ENCODE measurements around the gene NECTIN2. TPM values are rescaled to one million over a fixed set of nuclear protein-coding genes. Genes with fewer than 3 reads are reported as not detected.
"Not testable (repeated sequence)": the region's sequence is repeated elsewhere in the genome, so short reads cannot be mapped to it uniquely, and the experiment has no call there.

Gene NECTIN2
- total RNA-seq, 4 donors from 2014 or later: 75.2 to 91.1 (median 82.4) TPM

DNA sequence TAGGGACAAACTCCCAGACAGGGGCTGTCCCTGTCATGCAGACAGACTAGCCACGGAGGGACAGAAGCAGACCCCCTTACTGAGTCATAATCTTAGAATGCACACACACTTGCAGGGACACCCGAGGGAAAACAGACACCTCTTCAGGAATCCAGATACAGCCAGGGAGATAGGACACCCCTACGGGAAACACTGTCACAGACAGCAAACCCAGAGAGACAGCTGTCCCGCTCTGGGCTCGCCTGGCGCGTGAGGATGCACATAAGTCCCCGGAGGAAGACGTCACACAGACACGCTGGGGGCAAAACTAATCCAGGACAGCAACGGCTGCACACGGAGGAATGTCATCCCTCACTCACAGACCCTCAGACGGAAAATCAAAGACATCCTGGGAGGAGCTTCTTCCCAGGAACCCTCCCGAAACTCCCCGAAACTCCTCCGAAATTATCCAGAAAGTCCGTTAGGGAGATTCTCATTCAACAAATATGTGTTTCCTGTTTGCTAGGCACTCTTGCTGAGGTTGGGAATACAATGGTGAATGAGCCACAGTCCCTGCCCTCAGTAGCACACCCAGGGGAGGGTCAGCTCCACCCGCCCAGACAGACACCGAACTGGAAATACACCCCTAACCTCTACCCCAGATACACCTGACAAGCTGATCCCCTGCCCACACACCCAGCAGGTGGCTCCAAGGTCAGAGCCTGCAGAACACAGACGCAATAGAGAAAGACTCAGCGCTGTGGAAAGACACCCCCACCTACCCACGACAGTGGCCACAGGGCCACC is 29.8 kb downstream of the NECTIN2 start:
- intact Hi-C loops (cut with DNase I; ENCODE audit: low total_unique reads): no loop called here
- DNase-seq (ENCODE audit: low spot score in 2 of 2): no peak
- no peak overlapping the region for H3K4me3 ChIP-seq (ENCODE audit: low read depth, poor library complexity, severe bottlenecking)
- WGBS, 2 donors: 77 to 84% methylated on average over 22 of the region's 22 CpGs
- no peak for TF ChIP-seq POLR2A (IDR thresholded peaks at IDR 0.05)
- TF ChIP-seq, protein P1, sequence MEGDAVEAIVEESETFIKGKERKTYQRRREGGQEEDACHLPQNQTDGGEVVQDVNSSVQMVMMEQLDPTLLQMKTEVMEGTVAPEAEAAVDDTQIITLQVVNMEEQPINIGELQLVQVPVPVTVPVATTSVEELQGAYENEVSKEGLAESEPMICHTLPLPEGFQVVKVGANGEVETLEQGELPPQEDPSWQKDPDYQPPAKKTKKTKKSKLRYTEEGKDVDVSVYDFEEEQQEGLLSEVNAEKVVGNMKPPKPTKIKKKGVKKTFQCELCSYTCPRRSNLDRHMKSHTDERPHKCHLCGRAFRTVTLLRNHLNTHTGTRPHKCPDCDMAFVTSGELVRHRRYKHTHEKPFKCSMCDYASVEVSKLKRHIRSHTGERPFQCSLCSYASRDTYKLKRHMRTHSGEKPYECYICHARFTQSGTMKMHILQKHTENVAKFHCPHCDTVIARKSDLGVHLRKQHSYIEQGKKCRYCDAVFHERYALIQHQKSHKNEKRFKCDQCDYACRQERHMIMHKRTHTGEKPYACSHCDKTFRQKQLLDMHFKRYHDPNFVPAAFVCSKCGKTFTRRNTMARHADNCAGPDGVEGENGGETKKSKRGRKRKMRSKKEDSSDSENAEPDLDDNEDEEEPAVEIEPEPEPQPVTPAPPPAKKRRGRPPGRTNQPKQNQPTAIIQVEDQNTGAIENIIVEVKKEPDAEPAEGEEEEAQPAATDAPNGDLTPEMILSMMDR (IDR thresholded peaks at IDR 0.05): no peak

- 63 to 69% methylated on average over 5 of the region's 5 CpGs for WGBS, 2 donors
- TF ChIP-seq POLR2A (IDR thresholded peaks at IDR 0.05): no peak
- TF ChIP-seq, protein P1 (IDR thresholded peaks at IDR 0.05): no peak
- H3K4me3 ChIP-seq (ENCODE audit: low read depth, poor library complexity, severe bottlenecking): no peak overlapping the region
- no peak for DNase-seq (ENCODE audit: low spot score in 2 of 2)
- intact Hi-C loops (cut with DNase I; ENCODE audit: low total_unique reads): no loop called here
Observed at GRCh38 chr19:44876930-44877535, 30.9 kb downstream of the NECTIN2 start.

DNA sequence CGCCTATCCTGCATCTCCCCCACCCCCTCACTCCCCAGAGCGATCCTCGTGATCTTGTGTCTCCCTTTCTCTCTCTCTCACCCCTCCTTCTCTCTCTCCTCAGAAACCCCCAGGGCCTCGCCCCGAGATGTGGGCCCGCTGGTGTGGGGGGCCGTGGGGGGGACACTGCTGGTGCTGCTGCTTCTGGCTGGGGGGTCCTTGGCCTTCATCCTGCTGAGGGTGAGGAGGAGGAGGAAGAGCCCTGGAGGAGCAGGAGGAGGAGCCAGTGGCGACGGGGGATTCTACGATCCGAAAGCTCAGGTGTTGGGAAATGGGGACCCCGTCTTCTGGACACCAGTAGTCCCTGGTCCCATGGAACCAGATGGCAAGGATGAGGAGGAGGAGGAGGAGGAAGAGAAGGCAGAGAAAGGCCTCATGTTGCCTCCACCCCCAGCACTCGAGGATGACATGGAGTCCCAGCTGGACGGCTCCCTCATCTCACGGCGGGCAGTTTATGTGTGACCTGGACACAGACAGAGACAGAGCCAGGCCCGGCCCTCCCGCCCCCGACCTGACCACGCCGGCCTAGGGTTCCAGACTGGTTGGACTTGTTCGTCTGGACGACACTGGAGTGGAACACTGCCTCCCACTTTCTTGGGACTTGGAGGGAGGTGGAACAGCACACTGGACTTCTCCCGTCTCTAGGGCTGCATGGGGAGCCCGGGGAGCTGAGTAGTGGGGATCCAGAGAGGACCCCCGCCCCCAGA is 32.2 kb downstream of the NECTIN2 start:
- WGBS, 2 donors: 76 to 77% methylated on average over 16 to 26 of the region's 26 CpGs
- DNase-seq (ENCODE audit: low spot score in 2 of 2): no peak
- intact Hi-C loops (cut with DNase I; ENCODE audit: low total_unique reads): no loop called here
- no peak overlapping the region for H3K4me3 ChIP-seq (ENCODE audit: low read depth, poor library complexity, severe bottlenecking)
- TF ChIP-seq POLR2A (IDR thresholded peaks at IDR 0.05): no peak
- TF ChIP-seq, protein P1 (IDR thresholded peaks at IDR 0.05): no peak

DNA sequence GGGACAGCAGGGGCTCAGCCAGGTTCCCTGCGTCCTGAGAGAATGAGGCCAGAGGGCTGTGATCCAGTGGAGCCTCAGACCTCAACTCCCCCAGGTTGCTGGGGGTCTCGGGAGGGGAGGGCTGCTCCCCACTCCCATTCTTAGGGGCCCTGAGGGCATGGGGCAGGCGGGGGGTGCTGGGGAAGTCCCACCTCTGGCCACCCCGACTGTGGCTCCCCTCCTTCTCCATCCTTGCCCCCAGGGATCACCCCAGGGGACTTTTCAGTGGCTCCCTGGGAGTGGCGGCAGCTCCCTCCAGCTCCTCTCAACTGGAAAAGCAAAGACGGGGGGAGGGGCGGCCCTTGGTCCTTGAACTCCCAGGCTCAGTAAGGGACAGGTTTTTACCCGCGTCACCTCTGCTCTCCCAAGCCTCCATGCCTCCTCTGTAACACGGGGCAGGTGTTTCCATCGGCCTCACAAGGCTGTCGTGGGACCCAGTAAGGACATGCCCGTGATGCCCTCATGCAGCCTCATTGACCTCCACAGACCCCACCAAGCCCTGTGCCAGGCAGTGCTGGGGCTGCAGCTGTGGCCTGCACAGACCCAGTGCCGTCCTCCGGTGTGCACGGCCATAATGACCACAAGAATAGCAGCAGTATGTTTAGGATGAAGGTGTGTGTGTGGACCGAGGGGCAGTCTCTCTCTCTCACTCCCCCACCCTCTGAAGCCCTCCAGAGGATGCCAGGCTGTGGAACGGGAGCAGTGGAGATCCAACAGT is 33.4 kb downstream of the NECTIN2 start:
- DNase-seq (ENCODE audit: low spot score in 2 of 2): no peak
- 72 to 79% methylated on average over 14 to 16 of the region's 18 CpGs for WGBS, 2 donors
- intact Hi-C loops (cut with DNase I; ENCODE audit: low total_unique reads): no loop called here
- TF ChIP-seq POLR2A (IDR thresholded peaks at IDR 0.05): no peak
- TF ChIP-seq, protein P1 (IDR thresholded peaks at IDR 0.05): no peak
- no peak overlapping the region for H3K4me3 ChIP-seq (ENCODE audit: low read depth, poor library complexity, severe bottlenecking)

GRCh38 chr19:44882063-44882462 is 36.0 kb downstream of the NECTIN2 start:
- WGBS, 2 donors: 90 to 94% methylated on average over 15 of the region's 15 CpGs

GRCh38 chr19:44882619-44883397 is 36.7 kb downstream of the NECTIN2 start:
- H3K4me3 ChIP-seq (ENCODE audit: low read depth, poor library complexity, severe bottlenecking); DNase-seq (ENCODE audit: low spot score in 2 of 2); intact Hi-C loops (cut with DNase I; ENCODE audit: low total_unique reads): not testable (repeated sequence)
- WGBS, 2 donors: 90 to 92% methylated on average over 19 of the region's 19 CpGs

More at GRCh38 chr19:44882063-44882462, 36.0 kb downstream of the NECTIN2 start:
- intact Hi-C loops (cut with DNase I; ENCODE audit: low total_unique reads): no loop called here
- DNase-seq (ENCODE audit: low spot score in 2 of 2): no peak
- TF ChIP-seq, protein P1 (IDR thresholded peaks at IDR 0.05): no peak
- no peak for TF ChIP-seq POLR2A (IDR thresholded peaks at IDR 0.05)
- no peak overlapping the region for H3K4me3 ChIP-seq (ENCODE audit: low read depth, poor library complexity, severe bottlenecking)
